Keratinocyte (primary cell): ENCODE results near the gene DRG2. TPM values are rescaled to one million over a fixed set of nuclear protein-coding genes. Genes with fewer than 3 reads are reported as not detected.

ENCODE experiments used
- DNase-seq: peaks from one replicate; pipeline ENCODE4 v3.0.0-alpha.2; 2011; ENCODE audit warnings: low read depth, missing footprints, low spot score
- FAIRE-seq: peaks from 2 replicates; lab custom pipeline; 2011; peaks lifted over from hg19 to GRCh38; lab: Jason Lieb, UNC
- H2AFZ ChIP-seq: 2 replicates; pipeline ENCODE4 v1.6.0; 2012; ENCODE audit warnings: low read length, control low read depth, inconsistent platforms; ENCODE audit not compliant: control insufficient read depth
- H3K27ac ChIP-seq: 2 replicates; pipeline ENCODE4 v1.5.1; 2011; ENCODE audit warnings: low read length; ENCODE audit not compliant: control insufficient read depth, insufficient read depth
- H3K27me3 ChIP-seq: 3 replicates; pipeline ENCODE4 v1.6.0; 2011; ENCODE audit warnings: low read length; ENCODE audit not compliant: control insufficient read depth, insufficient read depth; ENCODE audit errors: extremely low read depth
- H3K36me3 ChIP-seq, 2 experiments: 2 replicates in 1 of 2; 3 replicates in 1 of 2; pipeline ENCODE4 v1.5.1; 2011; ENCODE audit warnings: low read length in 2 of 2, mild to moderate bottlenecking in 1 of 2; ENCODE audit not compliant: control insufficient read depth in 2 of 2, insufficient read depth in 2 of 2; ENCODE audit errors: extremely low read depth in 1 of 2
- H3K4me1 ChIP-seq: 3 replicates; pipeline ENCODE4 v1.5.1; 2011; ENCODE audit warnings: low read length; ENCODE audit not compliant: control insufficient read depth, insufficient read depth; ENCODE audit errors: extremely low read depth
- H3K4me2 ChIP-seq: 3 replicates; pipeline ENCODE4 v1.6.0; 2011; ENCODE audit warnings: low read depth, low read length; ENCODE audit not compliant: control insufficient read depth, insufficient read depth; ENCODE audit errors: extremely low read depth
- H3K4me3 ChIP-seq, 3 experiments: fragments of 200-600 bp in 1 of 3; sonication (generic) in 1 of 3; 2 replicates in 2 of 3; 3 replicates in 1 of 3; pipeline ENCODE4 v1.5.1; 2011 to 2016; ENCODE audit warnings: low read length in 3 of 3, mild to moderate bottlenecking in 3 of 3, control low read depth in 2 of 3, inconsistent platforms in 1 of 3, low read depth in 1 of 3, mixed read lengths in 1 of 3, mixed run types in 1 of 3, moderate library complexity in 1 of 3; ENCODE audit not compliant: control insufficient read depth in 2 of 3, insufficient read depth in 2 of 3; ENCODE audit errors: extremely low read depth in 1 of 3
- H3K79me2 ChIP-seq: 2 replicates; pipeline ENCODE4 v1.6.0; 2012; ENCODE audit warnings: low read length; ENCODE audit not compliant: control insufficient read depth, insufficient read depth
- H3K9ac ChIP-seq: 3 replicates; pipeline ENCODE4 v1.6.0; 2011; ENCODE audit warnings: low read length; ENCODE audit not compliant: control insufficient read depth, insufficient read depth; ENCODE audit errors: extremely low read depth
- H3K9me1 ChIP-seq: 3 replicates; pipeline ENCODE4 v1.6.0; 2011; ENCODE audit warnings: low read length; ENCODE audit not compliant: control insufficient read depth, insufficient read depth; ENCODE audit errors: extremely low read depth
- H3K9me3 ChIP-seq: 2 replicates; pipeline ENCODE4 v1.5.1; 2012; ENCODE audit warnings: low read depth, low read length; ENCODE audit not compliant: control insufficient read depth
- H4K20me1 ChIP-seq: 3 replicates; pipeline ENCODE4 v1.6.0; 2011; ENCODE audit warnings: low read length; ENCODE audit not compliant: control insufficient read depth, insufficient read depth; ENCODE audit errors: extremely low read depth
- EZH2 ChIP-seq: IDR thresholded peaks from one replicate; pipeline ENCODE4 v1.6.1; 2012; ENCODE audit warnings: inconsistent platforms, mild to moderate bottlenecking, low read length, moderate library complexity
- dilution Hi-C: fragments of 300-500 bp; cut with MboI; formaldehyde crosslinking; loops from one replicate; pipeline ENCODE4 v1.7.0; 2020; ENCODE audit warnings: low sequenced_read_pairs; ENCODE audit not compliant: extremely low pct_ligation_motif_present
- polyA plus RNA-seq, 5 experiments: library from polyadenylated mRNA; depleted of rRNA in 3 of 5; stranded (reverse) in 3 of 5; stranded (forward) in 1 of 5; unstranded in 1 of 5; fragments of >200 nt; gene quantifications; 1 replicate in 1 of 5; 2 replicates in 3 of 5; 3 replicates in 1 of 5; pipeline versions ENCODE4 v1.2.1 to v1.2.3, GENCODE V29; 2011 to 2012; ENCODE audit warnings: missing spikeins in 2 of 5, low read depth in 1 of 5, low replicate concordance in 1 of 5
- TF ChIP-seq, protein P1 (sequence below), 3 experiments: IDR thresholded peaks in 1 of 3; conservative IDR thresholded peaks in 1 of 3; optimal IDR thresholded peaks in 1 of 3; 2 replicates in 2 of 3; 3 replicates in 1 of 3; pipeline versions ENCODE3 to v1.5.1; 2011; ENCODE audit warnings: low read length in 3 of 3, mild to moderate bottlenecking in 3 of 3, moderate library complexity in 2 of 3, control low read depth in 1 of 3, inconsistent platforms in 1 of 3; ENCODE audit not compliant: insufficient read depth in 2 of 3; ENCODE audit errors: extremely low read depth in 1 of 3

Gene DRG2
- polyA plus RNA-seq, 1 donor (not counting 4 experiments of a cell fraction or from before 2014, with no cell fraction given) = 36.4 TPM

DNA sequence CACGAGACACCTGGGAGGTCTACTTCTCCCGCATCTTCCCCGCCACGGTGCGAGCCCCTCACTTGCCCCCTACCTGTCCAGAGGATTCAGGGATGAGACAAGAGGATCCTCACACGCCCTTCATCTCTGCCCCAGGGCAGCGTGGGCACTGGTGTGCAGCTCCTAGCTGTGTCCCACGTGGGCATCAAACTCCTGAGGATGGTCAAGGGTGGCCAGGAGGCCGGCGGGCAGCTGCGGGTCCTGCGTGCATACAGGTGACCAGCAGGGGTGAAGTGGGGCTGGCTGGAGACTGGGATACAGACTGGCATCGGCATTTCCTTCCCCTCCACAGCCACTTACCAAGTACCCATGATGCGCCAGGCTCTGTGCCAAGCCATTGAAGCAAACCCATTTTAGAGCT lies 67.4 kb downstream of the DRG2 start:
- TF ChIP-seq, protein P1, sequence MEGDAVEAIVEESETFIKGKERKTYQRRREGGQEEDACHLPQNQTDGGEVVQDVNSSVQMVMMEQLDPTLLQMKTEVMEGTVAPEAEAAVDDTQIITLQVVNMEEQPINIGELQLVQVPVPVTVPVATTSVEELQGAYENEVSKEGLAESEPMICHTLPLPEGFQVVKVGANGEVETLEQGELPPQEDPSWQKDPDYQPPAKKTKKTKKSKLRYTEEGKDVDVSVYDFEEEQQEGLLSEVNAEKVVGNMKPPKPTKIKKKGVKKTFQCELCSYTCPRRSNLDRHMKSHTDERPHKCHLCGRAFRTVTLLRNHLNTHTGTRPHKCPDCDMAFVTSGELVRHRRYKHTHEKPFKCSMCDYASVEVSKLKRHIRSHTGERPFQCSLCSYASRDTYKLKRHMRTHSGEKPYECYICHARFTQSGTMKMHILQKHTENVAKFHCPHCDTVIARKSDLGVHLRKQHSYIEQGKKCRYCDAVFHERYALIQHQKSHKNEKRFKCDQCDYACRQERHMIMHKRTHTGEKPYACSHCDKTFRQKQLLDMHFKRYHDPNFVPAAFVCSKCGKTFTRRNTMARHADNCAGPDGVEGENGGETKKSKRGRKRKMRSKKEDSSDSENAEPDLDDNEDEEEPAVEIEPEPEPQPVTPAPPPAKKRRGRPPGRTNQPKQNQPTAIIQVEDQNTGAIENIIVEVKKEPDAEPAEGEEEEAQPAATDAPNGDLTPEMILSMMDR (optimal IDR thresholded peaks at IDR 0.05 in 1 of 3, IDR thresholded peaks at IDR 0.05 in 1 of 3, conservative IDR thresholded peaks at IDR 0.05 in 1 of 3; ENCODE audit: extremely low read depth in 1 of 3, insufficient read depth in 2 of 3, low read length in 3 of 3) = no peak
- no peak for TF ChIP-seq EZH2
- no peak overlapping the region for H3K27ac ChIP-seq
- no peaks in the 10 kb centered on the region for H3K9me3 ChIP-seq
- H3K9me1 ChIP-seq = no peaks in the 10 kb centered on the region
- no peaks in the 10 kb centered on the region for H3K27me3 ChIP-seq
- FAIRE-seq (no peak), DNase-seq (no peak)
- H3K4me3 ChIP-seq = no peak overlapping the region
- no peak overlapping the region for H3K9ac ChIP-seq
- H3K79me2 ChIP-seq = no peaks in the 10 kb centered on the region
- no peaks in the 10 kb centered on the region for H3K36me3 ChIP-seq
- H3K4me2 ChIP-seq = no peak overlapping the region
- dilution Hi-C loops = no loop called here
- no peaks in the 10 kb centered on the region for H4K20me1 ChIP-seq
- H2AFZ ChIP-seq = no peak overlapping the region
- H3K4me1 ChIP-seq = peaks cover 8% of the 10 kb centered on the region

DNA sequence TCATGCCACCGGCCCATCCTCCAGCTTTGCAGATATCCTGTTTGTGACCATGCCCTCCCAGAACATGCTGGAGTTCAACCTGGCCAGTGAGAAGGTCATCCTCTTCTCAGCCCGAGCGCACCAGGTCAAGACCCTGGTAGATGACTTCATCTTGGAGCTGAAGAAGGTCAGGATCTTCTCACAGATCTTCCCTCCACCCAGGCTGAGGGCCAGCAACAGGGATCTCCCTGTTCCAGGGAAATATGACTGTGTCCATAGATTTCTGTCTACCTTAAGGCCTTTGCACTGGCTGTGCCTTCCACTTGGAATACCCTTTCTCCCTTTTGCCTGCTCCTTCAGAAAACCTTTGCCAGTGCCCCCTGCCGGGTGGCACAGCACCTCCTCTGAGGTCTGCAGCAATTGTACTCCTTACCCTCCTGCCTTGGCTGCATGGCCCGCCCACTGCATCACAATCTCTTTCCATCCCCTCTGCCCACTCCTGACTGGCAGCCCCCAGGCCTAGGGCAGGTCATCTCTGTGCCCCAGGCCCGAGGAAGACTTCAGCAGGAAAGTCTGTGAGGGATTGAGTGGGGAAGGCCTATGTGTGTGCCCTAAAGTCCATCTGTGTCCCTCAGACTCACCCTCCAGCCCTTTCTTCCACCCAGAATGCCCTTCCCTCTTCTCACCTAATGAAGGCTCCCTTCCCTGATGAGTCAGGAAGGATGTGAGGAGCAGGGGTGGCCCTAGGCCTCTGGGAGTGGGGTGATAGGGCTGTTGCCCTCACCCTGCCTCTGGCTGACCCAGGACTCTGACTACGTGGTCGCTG lies 68.6 kb downstream of the DRG2 start:
- Histone ChIP-seq H3K9me3 (no peaks in the 10 kb centered on the region), H2AFZ (no peak overlapping the region), H3K9me1 (no peaks in the 10 kb centered on the region), H3K4me3 (no peak overlapping the region), H3K4me2 (no peak overlapping the region), H3K4me1 (peaks cover 9% of the 10 kb centered on the region), H3K27me3 (no peaks in the 10 kb centered on the region), H3K79me2 (no peaks in the 10 kb centered on the region), H3K27ac (no peak overlapping the region), H3K36me3 (no peaks in the 10 kb centered on the region), H4K20me1 (no peaks in the 10 kb centered on the region), H3K9ac (no peak overlapping the region)
- TF ChIP-seq, protein P1 (optimal IDR thresholded peaks at IDR 0.05 in 1 of 3, IDR thresholded peaks at IDR 0.05 in 1 of 3, conservative IDR thresholded peaks at IDR 0.05 in 1 of 3; ENCODE audit: extremely low read depth in 1 of 3, insufficient read depth in 2 of 3, low read length in 3 of 3) = no peak
- DNase-seq (no peak), FAIRE-seq (no peak)
- dilution Hi-C loops = no loop called here
